GM19193 (cell line): ENCODE results near the gene ABCA6.

Experiments
- POLR2A ChIP-seq: IDR thresholded peaks from 4 replicates; pipeline ENCODE4 v1.6.1; 2011; ENCODE audit not compliant: insufficient read depth, insufficient read length; ENCODE audit errors: extremely low read depth

ABCA6 gene

GRCh38 chr17:69154267-69154666 lies 12.6 kb upstream of the ABCA6 start:
- TF ChIP-seq POLR2A: no peak

DNA sequence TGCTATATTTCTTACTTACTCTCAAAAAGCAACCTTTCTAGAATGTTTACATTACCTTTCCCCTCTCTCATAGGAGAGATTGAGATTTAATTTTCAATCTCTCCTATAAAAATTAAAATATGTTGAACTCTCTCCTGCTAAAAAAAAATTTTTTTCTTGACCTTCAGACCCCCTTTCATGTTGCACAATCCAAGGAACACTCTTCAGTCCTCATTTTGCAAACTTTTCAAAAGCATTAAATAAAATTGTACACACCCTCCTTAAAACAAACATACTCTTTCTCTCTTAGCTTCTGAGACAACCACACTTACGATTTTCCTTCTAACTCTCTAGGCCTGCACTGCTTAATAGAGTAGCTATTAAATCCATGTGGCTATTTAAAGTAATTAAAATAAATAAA lies 8.6 kb upstream of the ABCA6 start:
- TF ChIP-seq POLR2A: no peak

- TF ChIP-seq POLR2A: no peak
These were observed 5.8 kb upstream of the ABCA6 start for GRCh38 chr17:69147460-69147859.

- no peak for TF ChIP-seq POLR2A
These were observed 2.9 kb upstream of the ABCA6 start for GRCh38 chr17:69144331-69145255.

DNA sequence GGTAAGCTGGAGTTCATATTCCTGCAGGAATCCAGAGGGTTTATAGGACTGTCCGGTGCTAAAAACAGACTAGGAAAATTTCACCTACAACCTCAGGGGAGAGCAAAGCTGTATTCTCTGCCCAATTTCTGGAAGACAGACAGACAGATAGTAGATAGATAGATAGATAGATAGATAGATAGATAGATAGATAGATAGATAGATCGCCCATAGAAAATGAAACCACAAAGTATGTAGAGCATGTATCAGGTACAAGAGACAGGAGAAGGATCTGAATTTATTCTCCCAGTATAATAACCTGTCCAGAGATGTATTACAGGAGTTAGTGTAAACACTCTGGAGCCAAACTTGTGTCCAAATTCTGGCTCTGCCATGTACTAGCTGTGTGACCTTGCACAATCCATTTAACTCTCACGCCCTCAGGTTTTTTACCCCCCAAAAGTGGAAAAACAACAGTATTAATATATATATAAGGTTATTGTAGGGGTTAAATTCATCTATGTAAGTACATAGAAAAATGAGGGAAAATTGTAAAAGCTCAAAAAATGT lies 2.1 kb upstream of the ABCA6 start:
- TF ChIP-seq POLR2A: no peak

- TF ChIP-seq POLR2A: no peak
These were observed 1.5 kb upstream of the ABCA6 start for GRCh38 chr17:69143151-69143550.

GRCh38 chr17:69142175-69142802 lies 594 bp upstream of the ABCA6 start:
- no peak for TF ChIP-seq POLR2A

- no peak for TF ChIP-seq POLR2A
These were observed 7.6 kb downstream of the ABCA6 start for GRCh38 chr17:69134112-69134511.

- no peak for TF ChIP-seq POLR2A
These were observed 10.9 kb downstream of the ABCA6 start for GRCh38 chr17:69130627-69131296.

GRCh38 chr17:69123626-69124025 lies 18.1 kb downstream of the ABCA6 start:
- no peak for TF ChIP-seq POLR2A

- TF ChIP-seq POLR2A: no peak
These were observed 19.6 kb downstream of the ABCA6 start for GRCh38 chr17:69122065-69122464.

GRCh38 chr17:69117855-69118784 lies 23.6 kb downstream of the ABCA6 start:
- TF ChIP-seq POLR2A: no peak

DNA sequence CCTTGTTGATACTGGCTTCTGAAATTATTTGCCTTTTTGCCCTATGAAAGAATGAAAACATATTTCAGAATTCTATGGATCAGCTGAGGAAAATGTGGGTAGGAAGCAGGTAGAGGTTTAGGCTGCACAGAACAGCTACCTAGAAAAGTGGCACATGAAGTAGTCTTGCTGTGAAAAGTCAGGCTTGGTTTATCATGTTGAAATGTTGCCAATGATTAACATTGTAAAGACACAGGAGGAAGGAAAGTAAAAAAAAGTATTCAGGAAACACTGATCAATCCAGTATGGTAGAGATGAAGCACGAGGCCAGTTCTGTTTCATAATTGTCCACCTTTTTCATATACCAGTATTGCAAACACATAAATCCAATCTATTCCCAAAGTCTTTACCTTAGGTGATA lies 29.9 kb downstream of the ABCA6 start:
- TF ChIP-seq POLR2A: no peak
